OCI-LY7 (cell line): ENCODE results near the gene SPDYE6. TPM values are rescaled to one million over a fixed set of nuclear protein-coding genes. Genes with fewer than 3 reads are reported as not detected.

Source experiments
- BruUV-seq: library from RNA; stranded (reverse); fragments of 400-500 nt; replicated peaks from 2 replicates; lab custom pipeline; 2021; lab: Mats Ljungman, UMichigan
- CTCF ChIA-PET: fragments of 300-600 bp; sonication (Branson Sonifier 250); formaldehyde crosslinking; loops from one replicate; lab custom pipeline; 2022; ENCODE audit warnings: antibody characterized with exemption; ENCODE audit not compliant: unreplicated experiment; lab: Charles Lee
- POLR2A ChIA-PET: fragments of 300-600 bp; sonication (Branson Sonifier 250); formaldehyde crosslinking; loops from one replicate; lab custom pipeline; 2022; ENCODE audit warnings: antibody characterized with exemption; lab: Charles Lee
- DNase-seq: peaks from one replicate; pipeline ENCODE4 v3.0.0-alpha.2; 2015; ENCODE audit warnings: low spot score
- H2AFZ ChIP-seq: fragments of 200-600 bp; sonication (generic), shearing (Covaris generic); 2 replicates; pipeline ENCODE4 v1.6.1; 2014; ENCODE audit warnings: mild to moderate bottlenecking, antibody characterized with exemption, low read length, moderate library complexity
- H3K27ac ChIP-seq: fragments of 200-600 bp; sonication (generic); 2 replicates; pipeline ENCODE4 v1.5.1; 2014; ENCODE audit warnings: mixed run types, low read depth, mild to moderate bottlenecking, moderate library complexity, low read length, inconsistent platforms; ENCODE audit not compliant: poor library complexity, severe bottlenecking
- H3K36me3 ChIP-seq: fragments of 200-600 bp; sonication (generic); 2 replicates; pipeline ENCODE4 v1.6.1; 2014; ENCODE audit warnings: mild to moderate bottlenecking, antibody characterized with exemption, low read length, moderate library complexity, mixed read lengths; ENCODE audit not compliant: insufficient read depth
- H3K4me1 ChIP-seq: fragments of 200-600 bp; sonication (generic); 2 replicates; pipeline ENCODE4 v1.5.1; 2014; ENCODE audit warnings: mild to moderate bottlenecking, low read length; ENCODE audit not compliant: insufficient read depth, poor library complexity, severe bottlenecking
- H3K4me2 ChIP-seq: fragments of 200-600 bp; sonication (generic); 2 replicates; pipeline ENCODE4 v1.6.1; 2014; ENCODE audit warnings: mild to moderate bottlenecking, low read length
- H3K4me3 ChIP-seq: fragments of 200-600 bp; sonication (generic); 2 replicates; pipeline ENCODE4 v1.5.1; 2014; ENCODE audit warnings: mild to moderate bottlenecking, low read depth, low read length; ENCODE audit not compliant: poor library complexity, severe bottlenecking
- H3K79me2 ChIP-seq: fragments of 200-600 bp; sonication (generic); 2 replicates; pipeline ENCODE4 v1.6.1; 2016; ENCODE audit warnings: low read depth, mild to moderate bottlenecking, low read length, moderate library complexity, mixed read lengths; ENCODE audit not compliant: insufficient read depth
- H3K9me2 ChIP-seq: fragments of 200-600 bp; sonication (generic); 2 replicates; pipeline ENCODE4 v1.6.1; 2016; ENCODE audit warnings: mild to moderate bottlenecking, low read length, mixed read lengths; ENCODE audit not compliant: insufficient read depth
- H3K9me3 ChIP-seq: fragments of 200-600 bp; sonication (generic); 2 replicates; pipeline ENCODE4 v1.6.1; 2014; ENCODE audit warnings: mild to moderate bottlenecking, mixed run types, low read length, mixed read lengths
- H4K20me1 ChIP-seq: fragments of 200-600 bp; sonication (generic); 2 replicates; pipeline ENCODE4 v1.6.1; 2014; ENCODE audit warnings: mild to moderate bottlenecking, antibody characterized with exemption, low read length, moderate library complexity, mixed read lengths; ENCODE audit not compliant: insufficient read depth
- CTCF ChIP-seq: fragments of 200-600 bp; sonication (generic); conservative IDR thresholded peaks from 2 replicates; pipeline ENCODE4 v1.5.1; 2014; ENCODE audit warnings: mild to moderate bottlenecking, antibody characterized with exemption, low read length, moderate library complexity, mixed read lengths
- EZH2phosphoT487 ChIP-seq: fragments of 200-600 bp; sonication (generic); IDR thresholded peaks from 2 replicates; pipeline ENCODE4 v1.6.1; 2018; ENCODE audit warnings: low read depth, borderline replicate concordance, mild to moderate bottlenecking, mixed run types, antibody characterized with exemption, low read length, moderate library complexity, mixed read lengths
- intact Hi-C: fragments of 100-400 bp; cut with micrococcal nuclease; formaldehyde crosslinking; loops from one replicate; pipeline ENCODE4 v1.10.0; 2022; ENCODE audit not compliant: unreplicated experiment
- total RNA-seq, 2 experiments: library from RNA; depleted of rRNA in 1 of 2; stranded (reverse); fragments of >200 nt in 1 of 2; shearing (Covaris generic) in 1 of 2; gene quantifications; 2 replicates each; pipeline ENCODE4 v1.2.3, GENCODE V29; 2014 to 2022

Gene SPDYE6
- total RNA-seq, 2 experiments from 2014 or later: not detected

DNA sequence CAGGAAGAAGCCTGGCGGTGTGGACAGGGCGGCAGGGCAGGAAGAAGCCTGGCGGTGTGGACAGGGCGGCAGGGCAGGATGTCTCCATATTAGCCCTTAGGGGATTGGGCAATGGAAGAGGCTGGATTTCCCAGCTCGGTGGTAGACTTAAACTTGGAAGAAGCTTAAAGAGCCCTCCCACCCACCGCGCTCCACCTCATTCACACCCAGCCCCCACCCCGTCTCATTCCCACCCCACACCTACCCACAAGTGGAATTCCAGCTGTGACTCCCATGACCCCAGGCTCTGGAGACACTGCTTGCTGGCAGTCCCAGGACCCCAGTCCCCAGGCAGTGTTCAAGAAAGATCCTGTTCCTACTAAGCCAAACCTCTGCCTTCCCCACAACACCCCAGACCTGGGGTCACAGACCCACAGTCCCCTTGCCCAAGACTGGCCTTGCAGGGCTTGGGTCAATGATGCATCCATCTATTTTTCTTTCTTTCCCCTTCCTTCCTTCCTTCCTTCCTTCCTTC, 34.0 kb downstream of the SPDYE6 start:
- Histone ChIP-seq H3K4me1 (peaks cover 7% of the 10 kb centered on the region), H3K4me3 (no peak overlapping the region), H3K27ac (no peak overlapping the region), H3K79me2 (no peaks in the 10 kb centered on the region), H3K36me3 (peaks cover 69% of the 10 kb centered on the region), H4K20me1 (no peaks in the 10 kb centered on the region), H3K9me3 (no peaks in the 10 kb centered on the region), H2AFZ (no peak overlapping the region), H3K9me2 (no peaks in the 10 kb centered on the region), H3K4me2 (no peak overlapping the region)
- ChIA-PET CTCF (no interaction called here), POLR2A (interaction anchor here (0.7 kb wide), 1 partner anchor 10 kb away, joined by 6 read pairs; no protein-coding TSS in a partner anchor)
- no TSS peak for BruUV-seq
- TF ChIP-seq CTCF: no peak
- TF ChIP-seq EZH2phosphoT487: no peak
- no peak for DNase-seq
- intact Hi-C loops: loop anchor here (5.0 kb wide), 2 partner anchors 35 to 65 kb away; partner anchors contain the start of gene SH2B2

DNA sequence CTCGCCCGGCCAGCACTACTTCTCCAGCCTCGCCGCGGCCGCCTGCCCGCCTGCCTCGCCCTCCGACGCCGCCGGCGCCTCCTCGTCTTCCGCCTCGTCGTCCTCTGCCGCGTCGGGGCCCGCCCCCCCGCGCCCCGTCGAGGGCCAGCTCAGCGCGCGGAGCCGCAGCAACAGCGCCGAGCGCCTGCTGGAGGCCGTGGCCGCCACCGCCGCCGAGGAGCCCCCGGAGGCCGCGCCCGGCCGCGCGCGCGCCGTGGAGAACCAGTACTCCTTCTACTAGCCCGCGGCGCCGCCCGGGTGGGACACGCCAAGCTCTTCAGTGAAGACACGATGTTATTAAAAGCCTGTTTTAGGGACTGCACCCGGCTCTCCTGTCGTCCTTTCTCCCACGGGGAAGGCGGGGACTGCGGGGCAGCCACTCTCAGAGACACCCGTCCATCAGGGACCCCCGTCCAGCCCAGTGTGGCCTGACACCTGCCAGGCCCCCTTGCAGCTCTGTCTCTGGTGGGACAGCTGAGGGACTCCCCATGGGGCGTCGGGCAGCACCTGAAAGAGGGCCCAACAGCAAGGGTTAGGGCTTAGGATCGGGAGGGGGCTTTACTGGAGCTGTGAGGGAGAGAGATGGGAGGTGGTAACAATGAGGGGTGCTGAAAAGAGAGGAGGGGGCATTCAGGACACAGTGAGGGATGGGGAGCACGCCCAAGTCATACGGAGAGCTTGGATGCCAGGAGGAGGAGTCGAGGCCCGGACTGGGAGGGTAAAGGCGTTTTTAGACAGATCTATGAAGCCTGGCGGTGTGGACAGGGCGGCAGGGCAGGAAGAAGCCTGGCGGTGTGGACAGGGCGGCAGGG, 34.7 kb downstream of the SPDYE6 start:
- ChIA-PET POLR2A (no interaction called here), CTCF (no interaction called here)
- BruUV-seq: no TSS peak
- Histone ChIP-seq H3K36me3 (peaks cover 76% of the 10 kb centered on the region), H3K4me3 (no peak overlapping the region), H2AFZ (no peak overlapping the region), H3K9me3 (no peaks in the 10 kb centered on the region), H3K79me2 (no peaks in the 10 kb centered on the region), H3K4me2 (no peak overlapping the region; the same call in 1 of the 2 replicates), H4K20me1 (no peaks in the 10 kb centered on the region), H3K27ac (no peak overlapping the region), H3K9me2 (no peaks in the 10 kb centered on the region), H3K4me1 (peaks cover 7% of the 10 kb centered on the region)
- DNase-seq: no peak
- intact Hi-C loops: loop anchor here (5.0 kb wide), 2 partner anchors 34 to 66 kb away; partner anchors contain the start of gene SH2B2
- no peak for TF ChIP-seq EZH2phosphoT487
- TF ChIP-seq CTCF: no peak
